Mesendoderm (in vitro differentiated cells): ENCODE results near the gene CCDC77.
A peak's percentile ranks its signal among the peaks of the same experiment; 100 is the strongest.

Experiments
- DNase-seq: peaks from one replicate; pipeline ENCODE4 v3.0.0; 2013
- H2AK5ac ChIP-seq: 2 replicates; pipeline ENCODE4 v1.6.1; 2013; ENCODE audit warnings: low read length, inconsistent platforms
- H2BK120ac ChIP-seq: 2 replicates; pipeline ENCODE4 v1.6.1; 2013; ENCODE audit warnings: low read depth, mild to moderate bottlenecking, low read length, moderate library complexity, mixed read lengths
- H2BK15ac ChIP-seq: replicated peaks from 2 replicates; pipeline ENCODE4 v1.6.1; 2013; ENCODE audit warnings: low read depth, mild to moderate bottlenecking, moderate library complexity
- H2BK5ac ChIP-seq: 2 replicates; pipeline ENCODE4 v1.6.1; 2013; ENCODE audit warnings: low read length, inconsistent platforms
- H3K18ac ChIP-seq: 2 replicates; pipeline ENCODE4 v1.6.1; 2013; ENCODE audit warnings: mild to moderate bottlenecking, low read length, mixed read lengths
- H3K23ac ChIP-seq: one replicate; pipeline ENCODE4 v1.6.1; 2013; ENCODE audit warnings: low read length
- H3K27ac ChIP-seq: 2 replicates; pipeline ENCODE4 v1.5.1; 2013; ENCODE audit warnings: low read depth, mild to moderate bottlenecking, inconsistent platforms, low read length, moderate library complexity
- H3K27me3 ChIP-seq: 2 replicates; pipeline ENCODE4 v1.6.1; 2013; ENCODE audit warnings: low read length, control low read depth, mild to moderate bottlenecking, inconsistent platforms; ENCODE audit not compliant: insufficient read depth, poor library complexity
- H3K36me3 ChIP-seq: 2 replicates; pipeline ENCODE4 v1.6.1; 2013; ENCODE audit warnings: low read length, inconsistent platforms; ENCODE audit not compliant: control insufficient read depth, insufficient read depth
- H3K4ac ChIP-seq: one replicate; pipeline ENCODE4 v1.6.1; 2013; ENCODE audit warnings: low read depth, mild to moderate bottlenecking, low read length, moderate library complexity
- H3K4me1 ChIP-seq: 2 replicates; pipeline ENCODE4 v1.6.1; 2013; ENCODE audit warnings: low read depth, low read length, inconsistent platforms; ENCODE audit not compliant: control insufficient read depth
- H3K4me2 ChIP-seq: 2 replicates; pipeline ENCODE4 v1.6.1; 2013; ENCODE audit warnings: low read length
- H3K4me3 ChIP-seq: 2 replicates; pipeline ENCODE4 v1.5.1; 2013; ENCODE audit warnings: mild to moderate bottlenecking, low read length
- H3K56ac ChIP-seq: one replicate; pipeline ENCODE4 v1.6.1; 2013; ENCODE audit warnings: low read length
- H3K79me1 ChIP-seq: 2 replicates; pipeline ENCODE4 v1.6.1; 2013; ENCODE audit warnings: low read length, inconsistent platforms
- H3K79me2 ChIP-seq: 2 replicates; pipeline ENCODE4 v1.6.1; 2013; ENCODE audit warnings: mild to moderate bottlenecking, low read length; ENCODE audit not compliant: control insufficient read depth, insufficient read depth
- H3K9ac ChIP-seq: 2 replicates; pipeline ENCODE4 v1.6.1; 2013; ENCODE audit warnings: low read length, inconsistent platforms
- H4K5ac ChIP-seq: one replicate; pipeline ENCODE4 v1.6.1; 2013; ENCODE audit warnings: low read length
- H4K8ac ChIP-seq: one replicate; pipeline ENCODE4 v1.6.1; 2013; ENCODE audit warnings: low read depth, mild to moderate bottlenecking, control low read depth, low read length, moderate library complexity
- WGBS: extraction: QIAGEN DNeasy Blood & Tissue Kit; methylation state at CpG from one replicate; pipeline ENCODE4 v1.1.7; 2013; ENCODE audit warnings: low lambda C conversion rate, missing lambda C conversion rate; ENCODE audit not compliant: insufficient coverage; ENCODE audit errors: extremely low coverage; 5-methylcytosine and 5-hydroxymethylcytosine counted together

Gene CCDC77

DNA sequence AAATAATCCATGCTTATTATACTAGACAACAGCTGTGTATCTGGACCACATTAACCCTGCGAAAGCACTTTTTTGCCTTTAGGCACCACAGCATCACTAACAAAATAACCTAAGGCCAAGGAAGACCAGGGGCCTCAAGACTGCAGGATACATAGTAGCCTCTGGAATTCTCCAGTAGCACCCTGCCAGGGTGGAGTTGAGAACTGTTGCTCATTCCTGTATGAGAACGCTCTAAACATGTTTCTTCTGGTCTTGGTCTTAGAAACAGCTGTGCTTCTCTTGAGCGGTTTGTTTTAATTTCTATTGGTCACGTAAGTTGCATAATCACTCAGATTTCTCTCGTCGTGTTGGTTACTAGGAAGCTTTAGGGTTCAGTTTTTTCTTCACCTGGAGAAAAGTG, 66.1 kb downstream of the CCDC77 start:
- no peak overlapping the region for H2BK15ac ChIP-seq
- no peak for DNase-seq
- H2BK5ac ChIP-seq: no peak overlapping the region
- H4K5ac ChIP-seq: no peak overlapping the region
- peaks cover 4% of the 10 kb centered on the region for H3K79me1 ChIP-seq
- H3K4ac ChIP-seq: no peak overlapping the region
- no peak overlapping the region for H3K4me3 ChIP-seq
- no peaks in the 10 kb centered on the region for H3K79me2 ChIP-seq
- H2BK120ac ChIP-seq: no peak overlapping the region
- no peak overlapping the region for H3K18ac ChIP-seq
- H4K8ac ChIP-seq: no peak overlapping the region
- no CpG with 5 or more reads among the region's 6 CpGs for WGBS
- no peak overlapping the region for H2AK5ac ChIP-seq
- H3K9ac ChIP-seq: no peak overlapping the region
- H3K23ac ChIP-seq: no peak overlapping the region
- no peaks in the 10 kb centered on the region for H3K27me3 ChIP-seq
- H3K36me3 ChIP-seq: no peaks in the 10 kb centered on the region
- peaks cover 2% of the 10 kb centered on the region for H3K4me1 ChIP-seq
- H3K27ac ChIP-seq: no peak overlapping the region
- H3K56ac ChIP-seq: no peak overlapping the region
- H3K4me2 ChIP-seq: no peak overlapping the region

DNA sequence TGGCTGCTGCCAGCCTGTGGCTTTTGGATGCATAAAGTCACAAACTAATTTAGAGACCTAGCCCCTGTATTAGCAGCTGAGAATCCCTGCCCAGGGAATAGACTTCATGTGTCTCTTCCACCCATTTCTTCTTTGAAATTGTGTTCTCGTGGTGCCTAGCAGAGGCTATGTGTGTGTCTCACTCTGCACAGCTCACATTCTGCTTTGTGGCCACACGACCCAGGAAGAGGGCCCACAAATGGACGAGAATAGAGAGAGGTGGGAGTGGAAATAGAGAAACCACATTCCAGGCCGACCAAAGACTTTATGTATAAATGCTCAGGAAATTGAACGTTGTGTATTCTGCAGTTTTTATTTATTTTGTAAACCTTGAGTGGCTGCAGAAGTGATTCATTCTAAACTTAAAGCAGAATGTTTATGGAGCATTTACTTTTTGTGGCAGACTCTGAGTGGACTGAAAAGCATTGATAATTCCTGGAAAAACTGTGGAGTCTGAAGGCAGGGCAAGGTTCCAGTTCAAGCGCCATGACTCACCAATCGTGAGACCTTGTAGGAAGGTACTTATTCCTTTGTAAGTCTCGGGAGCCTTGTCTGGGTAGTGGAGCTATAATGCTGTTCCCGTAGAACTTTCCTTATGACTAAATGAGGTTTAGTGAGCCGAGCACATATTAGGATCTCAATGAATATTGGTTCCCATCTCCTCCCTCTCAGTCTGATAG, 67.4 kb downstream of the CCDC77 start:
- Histone ChIP-seq H3K23ac (no peak overlapping the region), H4K8ac (no peak overlapping the region), H3K27me3 (no peaks in the 10 kb centered on the region), H3K79me1 (peaks cover 6% of the 10 kb centered on the region), H3K79me2 (no peaks in the 10 kb centered on the region), H3K4me1 (peaks cover 6% of the 10 kb centered on the region), H2BK5ac (no peak overlapping the region), H3K36me3 (no peaks in the 10 kb centered on the region), H3K4me3 (no peak overlapping the region), H2AK5ac (no peak overlapping the region), H3K27ac (no peak overlapping the region), H3K4me2 (no peak overlapping the region), H4K5ac (no peak overlapping the region), H3K4ac (no peak overlapping the region), H2BK15ac (no peak overlapping the region), H2BK120ac (no peak overlapping the region), H3K56ac (no peak overlapping the region), H3K18ac (no peak overlapping the region), H3K9ac (no peak overlapping the region)
- DNase-seq: no peak
- no CpG with 5 or more reads among the region's 10 CpGs for WGBS

DNA sequence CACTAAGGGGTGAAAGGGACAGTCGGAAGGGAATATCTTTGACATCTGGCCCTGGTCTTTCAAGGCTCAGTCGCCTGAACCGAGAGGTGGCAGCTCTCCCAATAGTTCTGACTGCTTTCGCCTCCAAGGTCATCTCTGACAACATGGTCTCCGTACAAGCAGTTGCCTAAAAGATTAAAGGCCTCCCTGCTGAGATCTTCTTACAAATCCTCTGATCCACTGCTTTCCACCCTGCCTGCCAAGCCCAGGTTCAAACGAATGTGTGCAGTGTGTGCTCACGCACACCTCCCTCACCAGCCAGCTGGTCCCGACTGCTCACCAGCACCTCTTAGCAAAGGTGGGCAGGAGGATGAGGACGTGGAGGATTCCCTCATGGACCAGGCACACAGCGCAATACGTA, 68.7 kb downstream of the CCDC77 start:
- Histone ChIP-seq H3K9ac (no peak overlapping the region), H3K79me2 (no peaks in the 10 kb centered on the region), H2AK5ac (no peak overlapping the region), H3K4ac (no peak overlapping the region), H4K5ac (no peak overlapping the region), H3K4me3 (no peak overlapping the region), H3K27me3 (no peaks in the 10 kb centered on the region), H3K18ac (no peak overlapping the region), H4K8ac (no peak overlapping the region), H3K4me1 (peaks cover 10% of the 10 kb centered on the region), H3K79me1 (peaks cover 2% of the 10 kb centered on the region), H3K56ac (peak overlapping the region; percentile 42), H2BK15ac (no peak overlapping the region), H3K23ac (no peak overlapping the region), H2BK5ac (no peak overlapping the region), H2BK120ac (no peak overlapping the region), H3K36me3 (no peaks in the 10 kb centered on the region), H3K27ac (no peak overlapping the region), H3K4me2 (no peak overlapping the region)
- DNase-seq: no peak
- WGBS: no CpG with 5 or more reads among the region's 11 CpGs

DNA sequence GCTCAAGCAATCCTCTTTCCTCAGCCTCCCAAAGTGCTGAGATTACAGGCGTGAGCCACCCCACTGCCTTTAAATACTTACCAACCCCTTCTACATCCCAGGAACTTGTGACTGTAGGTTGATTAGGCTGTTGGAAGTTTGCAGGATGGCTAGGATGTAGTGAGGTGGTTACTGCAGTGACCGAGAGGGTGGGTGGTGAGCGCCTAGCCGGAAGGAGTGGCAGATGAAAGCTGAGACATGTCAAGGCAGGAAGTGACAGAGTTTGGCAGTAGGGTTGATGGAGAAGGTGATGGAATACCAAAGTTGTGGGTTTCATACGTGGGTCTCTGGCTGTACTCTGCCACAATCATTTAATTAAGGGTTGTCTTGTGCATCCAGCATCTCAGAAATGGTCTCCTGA, 71.8 kb downstream of the CCDC77 start:
- Histone ChIP-seq H3K4me1 (peaks cover 10% of the 10 kb centered on the region), H3K23ac (no peak overlapping the region), H3K18ac (no peak overlapping the region), H2BK5ac (peak overlapping the region; percentile 39), H4K5ac (no peak overlapping the region), H3K27ac (no peak overlapping the region), H2BK15ac (no peak overlapping the region), H3K79me2 (no peaks in the 10 kb centered on the region), H3K36me3 (no peaks in the 10 kb centered on the region), H3K56ac (peak overlapping the region; percentile 44), H2AK5ac (peak overlapping the region; percentile 40), H3K4me2 (no peak overlapping the region), H2BK120ac (no peak overlapping the region), H3K4ac (no peak overlapping the region), H3K27me3 (no peaks in the 10 kb centered on the region), H3K4me3 (no peak overlapping the region), H4K8ac (no peak overlapping the region), H3K9ac (no peak overlapping the region), H3K79me1 (peaks cover 2% of the 10 kb centered on the region)
- no peak for DNase-seq
- no CpG with 5 or more reads among the region's 5 CpGs for WGBS

DNA sequence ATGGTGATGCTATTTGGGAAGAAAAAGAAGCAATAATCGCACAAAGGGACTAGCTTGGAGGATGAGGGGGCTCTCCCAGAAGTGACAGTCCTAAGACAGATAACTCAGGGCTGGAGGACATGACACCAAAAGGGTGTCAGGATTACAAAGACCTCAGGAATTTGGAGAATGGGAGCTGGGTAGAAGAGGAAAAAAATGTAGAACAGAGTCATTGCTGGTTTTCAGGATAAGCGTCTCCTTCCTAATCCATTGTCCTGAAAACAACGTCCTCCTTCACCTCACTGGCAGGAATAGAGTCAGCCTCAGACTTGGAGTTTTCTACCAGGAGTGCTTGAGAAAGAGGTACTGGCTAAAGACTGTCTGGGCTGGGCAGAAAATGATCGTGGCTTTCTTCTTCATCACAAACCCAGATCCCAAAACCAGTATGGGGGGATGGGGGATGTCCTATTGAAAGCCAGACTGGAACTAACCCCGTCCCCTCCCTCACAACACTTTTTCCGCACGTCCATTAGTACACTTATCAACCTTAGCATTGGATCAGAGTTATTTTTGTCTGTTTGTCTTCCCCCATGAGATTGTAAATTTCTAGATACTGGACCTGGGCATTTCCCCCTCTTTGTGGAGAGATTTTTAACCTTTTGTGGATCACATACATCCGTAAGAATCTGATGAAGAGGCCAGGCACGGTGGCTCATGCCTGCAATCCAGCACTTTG, 72.6 kb downstream of the CCDC77 start:
- Histone ChIP-seq H3K27me3 (no peaks in the 10 kb centered on the region), H3K18ac (peak overlapping the region; percentile 65), H3K4me3 (no peak overlapping the region), H2AK5ac (no peak overlapping the region), H2BK120ac (no peak overlapping the region), H3K4ac (no peak overlapping the region), H3K4me2 (no peak overlapping the region), H3K79me1 (peaks cover 2% of the 10 kb centered on the region), H3K23ac (no peak overlapping the region), H3K36me3 (no peaks in the 10 kb centered on the region), H3K56ac (no peak overlapping the region), H2BK5ac (no peak overlapping the region), H3K4me1 (peaks cover 10% of the 10 kb centered on the region), H4K8ac (no peak overlapping the region), H3K9ac (no peak overlapping the region), H3K79me2 (no peaks in the 10 kb centered on the region), H2BK15ac (no peak overlapping the region), H3K27ac (peak overlapping the region; percentile 27), H4K5ac (no peak overlapping the region)
- WGBS: no CpG with 5 or more reads among the region's 9 CpGs
- peak; percentile 96 for DNase-seq
